ENCODE measurements around the gene TXNDC17.
"Not testable (repeated sequence)": the region's sequence is repeated elsewhere in the genome, so short reads cannot be mapped to it uniquely, and the experiment has no call there.

TXNDC17 gene
- 16.6 to 57.1 (median 37.6) reads per million in 18 experiments for total RNA-seq

- DNase-seq: peak; percentile 93 to 96
Measured at GRCh38 chr17:6640536-6641246, at the start of gene TXNDC17, which contains the start of gene KIAA0753. TSS of gene TXNDC17 (plus strand) at chr17:6641060. CDS start at chr17:6641083, 23 bp downstream. TSS of gene KIAA0753 (minus strand) at chr17:6640711. CDS start at chr17:6635103, 5,608 bp downstream.

- peak in 1 of 2 donors; percentile 42 for DNase-seq
Measured at GRCh38 chr17:6591599-6592158, 49.2 kb upstream of the TXNDC17 start.

GRCh38 chr17:6592173-6592572 is 48.7 kb upstream of the TXNDC17 start:
- no peak for DNase-seq

- not testable (repeated sequence) for DNase-seq
Measured at GRCh38 chr17:6593371-6593770, 47.5 kb upstream of the TXNDC17 start.

DNA sequence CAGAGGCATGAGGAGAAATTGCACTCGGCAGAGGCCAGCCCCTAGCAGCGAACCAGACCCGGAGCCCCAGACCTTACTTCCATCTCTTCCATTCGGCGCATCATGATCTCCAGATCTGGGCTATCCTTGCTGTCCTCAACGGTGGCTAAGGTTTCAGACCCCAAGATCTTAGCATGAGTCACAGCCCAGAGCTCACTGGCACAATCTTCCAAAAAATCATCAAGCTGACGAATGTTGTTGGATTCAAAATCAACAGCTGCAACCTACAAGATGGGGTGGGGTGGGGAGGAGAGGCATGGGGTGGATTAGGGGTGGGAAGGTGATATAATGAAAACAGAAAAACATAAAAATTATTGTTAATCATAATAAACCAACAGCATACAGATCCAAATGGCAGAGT is 44.8 kb upstream of the TXNDC17 start:
- DNase-seq: no peak

DNA sequence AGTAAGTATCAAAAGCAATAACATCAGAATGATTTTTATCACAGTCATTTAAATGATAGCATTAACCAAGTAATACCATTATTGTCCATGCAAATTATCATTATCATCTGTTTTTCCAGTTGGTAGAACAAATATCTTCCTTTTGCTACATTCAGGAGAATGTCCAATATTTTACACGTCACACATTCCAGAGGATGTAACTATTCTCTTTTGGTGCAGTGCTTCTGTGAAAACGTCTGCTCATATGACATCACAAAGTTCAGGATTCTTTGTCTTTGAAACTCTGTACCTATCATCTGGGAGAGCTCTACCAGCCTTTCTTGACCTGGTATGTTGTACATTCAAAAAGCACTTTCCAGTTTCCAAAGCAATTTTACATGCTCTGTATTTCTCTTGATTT is 44.3 kb upstream of the TXNDC17 start:
- DNase-seq: no peak

GRCh38 chr17:6596941-6597340 is 43.9 kb upstream of the TXNDC17 start:
- no peak for DNase-seq

GRCh38 chr17:6597727-6598126 is 43.1 kb upstream of the TXNDC17 start:
- no peak for DNase-seq

GRCh38 chr17:6599364-6599763 is 41.5 kb upstream of the TXNDC17 start:
- DNase-seq: peak; percentile 76 to 89

GRCh38 chr17:6602141-6602540 is 38.7 kb upstream of the TXNDC17 start:
- no peak for DNase-seq

DNA sequence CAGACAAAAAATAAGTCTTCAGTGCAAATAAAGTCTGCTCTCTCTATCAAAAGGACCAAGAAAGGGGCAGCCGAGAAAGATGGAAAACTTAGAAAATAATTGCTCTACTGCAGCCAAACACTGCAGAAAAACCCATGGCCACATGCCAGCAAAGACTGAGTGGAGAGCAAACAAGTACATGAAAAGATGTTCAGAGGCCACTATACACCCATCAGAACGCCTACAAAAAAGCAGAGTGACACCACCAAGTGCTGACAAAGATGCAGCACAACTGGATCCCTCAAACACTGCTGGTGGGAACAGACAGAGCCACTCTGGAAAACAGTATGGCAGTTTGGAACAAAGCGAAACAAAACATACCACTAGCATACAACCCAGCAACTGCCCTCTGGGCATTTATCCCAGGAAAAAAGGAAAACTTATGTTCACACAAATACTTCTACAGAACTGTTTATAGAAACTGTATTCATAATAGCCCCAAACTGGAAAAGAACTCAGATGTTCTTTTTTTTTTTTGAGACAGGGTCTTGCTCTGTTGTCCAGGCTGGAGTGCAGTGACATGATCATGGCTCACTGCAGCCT is 37.0 kb upstream of the TXNDC17 start:
- no peak for DNase-seq

GRCh38 chr17:6605142-6605541 is 35.7 kb upstream of the TXNDC17 start:
- DNase-seq: no peak

GRCh38 chr17:6608321-6608720 is 32.5 kb upstream of the TXNDC17 start:
- no peak for DNase-seq

GRCh38 chr17:6610011-6610410 is 30.8 kb upstream of the TXNDC17 start:
- no peak for DNase-seq

- DNase-seq: no peak
Measured at GRCh38 chr17:6611231-6611630, 29.6 kb upstream of the TXNDC17 start.

- DNase-seq: no peak
Measured at GRCh38 chr17:6623941-6624340, 16.9 kb upstream of the TXNDC17 start.

DNA sequence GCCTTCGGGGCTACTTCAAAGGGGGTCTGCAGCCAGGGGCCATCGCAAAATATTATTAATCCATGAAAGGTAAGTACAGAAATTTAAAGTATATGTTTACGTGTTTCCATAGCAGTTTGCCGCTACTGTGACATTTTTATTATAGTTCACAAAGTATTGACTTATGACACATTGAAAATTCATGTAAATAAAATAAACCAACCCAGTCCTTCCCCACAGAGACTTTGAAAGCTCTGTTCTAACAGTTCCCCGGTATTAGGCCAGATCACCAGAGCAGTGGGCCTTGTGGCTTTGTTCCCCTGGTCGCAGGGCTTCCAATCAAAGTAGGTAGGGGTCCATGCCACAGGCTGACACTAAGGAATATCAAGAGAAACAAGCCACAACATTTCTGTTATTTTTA is 14.2 kb upstream of the TXNDC17 start:
- no peak for DNase-seq

GRCh38 chr17:6627019-6627418 is 13.8 kb upstream of the TXNDC17 start:
- no peak for DNase-seq

DNA sequence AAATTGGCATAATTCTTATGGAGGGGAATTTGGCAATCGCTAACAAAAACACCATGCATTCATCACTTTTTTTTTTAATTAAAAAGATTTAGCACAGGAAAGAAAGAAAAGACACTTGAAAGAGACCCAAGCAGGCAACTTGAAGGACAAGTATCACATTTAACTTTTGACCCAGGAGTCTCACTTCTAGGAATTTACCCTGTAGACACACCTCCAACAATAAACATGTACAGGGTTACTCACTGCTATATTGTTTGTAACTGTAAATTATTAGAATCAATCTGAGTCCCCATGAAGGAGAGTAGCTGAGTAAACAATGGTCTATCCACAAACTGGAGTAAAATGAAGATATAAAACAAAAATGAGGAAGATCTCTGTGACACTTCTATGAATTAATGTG is 10.5 kb upstream of the TXNDC17 start:
- no peak for DNase-seq

- DNase-seq: no peak
Measured at GRCh38 chr17:6632530-6632929, 8.3 kb upstream of the TXNDC17 start.

- DNase-seq: no peak
Measured at GRCh38 chr17:6633263-6633662, 7.6 kb upstream of the TXNDC17 start.

GRCh38 chr17:6636105-6636504 is 4.8 kb upstream of the TXNDC17 start:
- DNase-seq: no peak

GRCh38 chr17:6636616-6637457 is 4.0 kb upstream of the TXNDC17 start:
- no peak for DNase-seq
